ENCODE results near the gene SUGP2.

The SUGP2 gene

DNA sequence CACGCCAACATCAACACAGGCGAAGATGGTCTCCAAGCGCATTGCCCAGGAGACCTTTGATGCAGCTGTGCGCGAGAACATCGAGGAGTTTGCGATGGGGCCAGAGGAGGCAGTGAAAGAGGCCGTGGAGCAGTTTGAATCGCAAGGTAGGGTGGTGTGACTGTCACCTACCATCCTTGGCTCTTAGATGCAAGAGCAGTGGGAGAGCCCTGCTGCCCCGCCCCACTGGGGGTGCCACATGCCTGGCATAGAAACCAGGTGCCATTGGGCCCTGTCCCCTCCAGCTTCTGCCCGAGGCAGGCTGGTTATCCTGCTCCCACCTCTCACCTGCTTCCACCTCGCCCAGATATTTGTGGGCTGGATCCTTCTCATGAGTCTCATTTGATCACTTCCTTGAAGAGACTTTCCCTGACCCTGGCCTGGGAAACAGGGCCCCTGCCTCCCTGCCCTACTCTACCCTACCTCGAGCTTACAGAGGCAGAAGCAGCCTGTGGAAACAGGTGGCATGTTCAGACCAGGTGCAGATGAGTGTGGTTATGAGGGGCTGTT lies 9.5 kb upstream of the SUGP2 start:
- no peak for FAIRE-seq
- TF ChIP-seq, protein P1, sequence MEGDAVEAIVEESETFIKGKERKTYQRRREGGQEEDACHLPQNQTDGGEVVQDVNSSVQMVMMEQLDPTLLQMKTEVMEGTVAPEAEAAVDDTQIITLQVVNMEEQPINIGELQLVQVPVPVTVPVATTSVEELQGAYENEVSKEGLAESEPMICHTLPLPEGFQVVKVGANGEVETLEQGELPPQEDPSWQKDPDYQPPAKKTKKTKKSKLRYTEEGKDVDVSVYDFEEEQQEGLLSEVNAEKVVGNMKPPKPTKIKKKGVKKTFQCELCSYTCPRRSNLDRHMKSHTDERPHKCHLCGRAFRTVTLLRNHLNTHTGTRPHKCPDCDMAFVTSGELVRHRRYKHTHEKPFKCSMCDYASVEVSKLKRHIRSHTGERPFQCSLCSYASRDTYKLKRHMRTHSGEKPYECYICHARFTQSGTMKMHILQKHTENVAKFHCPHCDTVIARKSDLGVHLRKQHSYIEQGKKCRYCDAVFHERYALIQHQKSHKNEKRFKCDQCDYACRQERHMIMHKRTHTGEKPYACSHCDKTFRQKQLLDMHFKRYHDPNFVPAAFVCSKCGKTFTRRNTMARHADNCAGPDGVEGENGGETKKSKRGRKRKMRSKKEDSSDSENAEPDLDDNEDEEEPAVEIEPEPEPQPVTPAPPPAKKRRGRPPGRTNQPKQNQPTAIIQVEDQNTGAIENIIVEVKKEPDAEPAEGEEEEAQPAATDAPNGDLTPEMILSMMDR (IDR thresholded peaks at IDR 0.05; ENCODE audit: insufficient read depth, missing control alignments) = no peak
- DNase-seq (ENCODE audit: insufficient read length, low spot score) = no peak

- FAIRE-seq (no peak), DNase-seq (ENCODE audit: insufficient read length, low spot score) (no peak)
These were observed 7.1 kb upstream of the SUGP2 start for GRCh38 chr19:19040417-19040816.

GRCh38 chr19:19039901-19040300 lies 6.6 kb upstream of the SUGP2 start:
- DNase-seq (ENCODE audit: insufficient read length, low spot score) = no peak
- no peak for FAIRE-seq
- TF ChIP-seq, protein P1 (IDR thresholded peaks at IDR 0.05; ENCODE audit: insufficient read depth, missing control alignments) = no peak

More at GRCh38 chr19:19040417-19040816, 7.1 kb upstream of the SUGP2 start:
- TF ChIP-seq, protein P1 (IDR thresholded peaks at IDR 0.05; ENCODE audit: insufficient read depth, missing control alignments) = no peak

DNA sequence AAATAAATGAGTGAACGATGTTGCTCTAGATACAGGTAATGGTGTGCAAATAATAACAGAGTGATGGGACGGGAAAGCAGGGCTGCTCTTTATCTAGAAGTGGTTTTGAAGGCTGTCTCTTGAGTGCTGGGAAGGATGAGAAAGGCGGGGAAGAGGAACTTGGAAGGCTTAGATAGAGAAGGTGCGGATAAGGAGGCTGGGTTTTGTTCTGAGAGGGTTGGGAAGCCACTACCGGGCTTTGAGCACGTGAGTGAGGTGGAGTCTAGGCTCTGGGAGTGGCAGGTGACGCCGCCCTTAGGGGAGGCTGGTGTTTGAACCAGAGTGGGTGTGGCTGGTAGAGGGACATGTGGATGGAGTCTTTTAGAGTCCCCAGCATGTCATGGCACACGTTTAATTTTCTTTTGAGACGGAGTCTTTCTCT lies 897 bp upstream of the SUGP2 start:
- FAIRE-seq = no peak

GRCh38 chr19:19033176-19033425 lies 216 bp downstream of the SUGP2 start:
- no peak for FAIRE-seq
- TF ChIP-seq, protein P1 (IDR thresholded peaks at IDR 0.05; ENCODE audit: insufficient read depth, missing control alignments) = no peak
- no peak for DNase-seq (ENCODE audit: insufficient read length, low spot score)

More for the DNA sequence above, 897 bp upstream of the SUGP2 start:
- TF ChIP-seq, protein P1 (IDR thresholded peaks at IDR 0.05; ENCODE audit: insufficient read depth, missing control alignments) = no peak
- peak; percentile 77 for DNase-seq (ENCODE audit: insufficient read length, low spot score)

- DNase-seq (ENCODE audit: insufficient read length, low spot score) (peak; percentile 72), FAIRE-seq (no peak)
- TF ChIP-seq, protein P1 (IDR thresholded peaks at IDR 0.05; ENCODE audit: insufficient read depth, missing control alignments) = no peak
These were observed 719 bp downstream of the SUGP2 start for GRCh38 chr19:19032420-19033175.

DNA sequence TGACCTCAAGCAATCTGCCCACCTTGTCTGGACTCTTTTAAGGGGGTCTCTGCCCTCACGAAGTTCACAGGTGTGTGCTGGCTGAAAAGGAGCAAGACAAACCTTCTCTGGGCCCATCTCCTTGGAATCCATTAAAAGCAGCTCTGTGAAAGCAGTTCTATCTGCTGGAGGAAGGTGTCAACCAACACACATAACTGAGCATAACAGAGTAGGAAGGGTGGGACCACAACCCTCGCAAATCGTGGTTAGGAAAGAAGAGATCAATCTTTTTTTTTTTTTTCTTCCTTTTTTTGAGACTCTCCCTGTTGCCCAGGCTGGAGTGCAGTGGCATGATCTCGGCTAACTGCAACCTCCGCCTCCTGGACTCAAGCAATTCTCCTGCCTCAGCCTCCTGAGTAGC lies 1.4 kb downstream of the SUGP2 start:
- DNase-seq (ENCODE audit: insufficient read length, low spot score) (no peak), FAIRE-seq (no peak)
- TF ChIP-seq, protein P1 (IDR thresholded peaks at IDR 0.05; ENCODE audit: insufficient read depth, missing control alignments) = no peak

All from D721Med (cell line).